HG03575 (cell line): ENCODE data around the gene LSS.

Source experiments
- ATAC-seq: cut with Tn5 transposase; IDR thresholded peaks from one replicate; pipeline ENCODE4 v1.9.1; 2021; ENCODE audit not compliant: unreplicated experiment, insufficient number of reproducible peaks, low FRiP score; ENCODE audit errors: extremely low read depth

LSS gene

GRCh38 chr21:46228345-46229051 is at the start of gene LSS:
TSS of gene LSS (minus strand) at chr21:46228774. CDS start at chr21:46228745, 29 bp downstream.
- no peak for ATAC-seq

- ATAC-seq: no peak
These were observed 46.3 kb upstream of the LSS start for GRCh38 chr21:46274797-46275390.

DNA sequence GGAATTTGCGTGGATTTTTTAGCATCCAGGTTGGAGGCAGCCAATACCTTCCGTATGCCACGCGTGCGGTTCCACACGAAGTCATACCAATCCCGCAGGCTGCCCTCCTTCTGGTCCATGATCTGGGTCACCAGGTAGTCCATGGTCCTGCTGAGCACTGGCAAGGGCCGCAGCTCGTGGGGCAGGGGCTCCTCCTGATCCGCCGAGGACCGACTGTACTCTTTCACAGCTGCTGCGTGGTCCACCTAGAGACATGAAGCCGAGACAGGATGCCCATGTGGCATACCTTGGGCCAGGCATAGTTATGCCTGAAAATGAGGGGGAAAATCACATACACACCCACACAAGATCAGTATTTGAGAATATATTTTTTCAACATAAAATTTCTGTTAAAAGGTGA is 44.8 kb upstream of the LSS start:
- ATAC-seq: no peak

GRCh38 chr21:46269466-46269865 is 40.9 kb upstream of the LSS start:
- ATAC-seq: no peak

GRCh38 chr21:46268371-46268770 is 39.8 kb upstream of the LSS start:
- no peak for ATAC-seq

DNA sequence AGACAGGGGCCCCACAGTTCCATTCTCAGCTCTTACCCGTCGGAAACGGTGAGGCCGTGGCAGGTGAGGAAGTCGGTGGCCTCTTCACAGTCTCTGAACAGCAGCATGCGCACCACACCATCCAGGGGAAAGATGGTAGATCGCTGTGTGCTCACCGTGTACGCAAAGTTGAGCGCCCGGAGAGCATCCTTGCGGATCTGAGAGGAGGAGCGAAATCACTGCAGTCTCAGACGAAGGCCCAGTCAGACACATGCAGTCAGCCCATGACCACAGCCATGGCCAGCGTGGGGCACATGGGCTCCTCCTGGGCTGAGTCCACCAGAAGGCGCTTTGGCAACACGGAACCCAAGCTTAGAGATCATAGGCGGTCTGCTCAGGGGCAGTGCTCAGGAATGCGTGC is 38.4 kb upstream of the LSS start:
- no peak for ATAC-seq

- no peak for ATAC-seq
These were observed 37.4 kb upstream of the LSS start for GRCh38 chr21:46265736-46266525.

DNA sequence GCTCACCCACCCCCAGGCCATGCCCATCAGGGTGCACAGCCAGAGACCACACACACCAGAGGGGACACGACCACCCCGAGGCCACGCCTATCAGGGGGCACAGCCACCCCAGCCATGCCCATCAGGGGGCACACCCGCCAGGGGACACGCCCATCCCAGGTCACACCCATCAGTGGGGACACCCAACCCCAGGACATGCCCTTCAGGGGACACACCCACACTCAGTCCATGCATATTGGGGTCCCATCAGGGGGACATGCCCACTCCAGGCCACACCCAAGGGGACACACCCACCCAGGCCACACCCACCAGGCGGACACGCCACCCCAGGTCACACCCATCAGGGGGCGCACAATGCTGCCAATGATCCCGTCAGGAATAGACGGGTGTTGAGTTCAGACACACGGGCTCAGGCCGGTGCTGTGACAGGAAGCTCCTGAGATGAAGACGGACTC is 36.1 kb upstream of the LSS start:
- no peak for ATAC-seq

DNA sequence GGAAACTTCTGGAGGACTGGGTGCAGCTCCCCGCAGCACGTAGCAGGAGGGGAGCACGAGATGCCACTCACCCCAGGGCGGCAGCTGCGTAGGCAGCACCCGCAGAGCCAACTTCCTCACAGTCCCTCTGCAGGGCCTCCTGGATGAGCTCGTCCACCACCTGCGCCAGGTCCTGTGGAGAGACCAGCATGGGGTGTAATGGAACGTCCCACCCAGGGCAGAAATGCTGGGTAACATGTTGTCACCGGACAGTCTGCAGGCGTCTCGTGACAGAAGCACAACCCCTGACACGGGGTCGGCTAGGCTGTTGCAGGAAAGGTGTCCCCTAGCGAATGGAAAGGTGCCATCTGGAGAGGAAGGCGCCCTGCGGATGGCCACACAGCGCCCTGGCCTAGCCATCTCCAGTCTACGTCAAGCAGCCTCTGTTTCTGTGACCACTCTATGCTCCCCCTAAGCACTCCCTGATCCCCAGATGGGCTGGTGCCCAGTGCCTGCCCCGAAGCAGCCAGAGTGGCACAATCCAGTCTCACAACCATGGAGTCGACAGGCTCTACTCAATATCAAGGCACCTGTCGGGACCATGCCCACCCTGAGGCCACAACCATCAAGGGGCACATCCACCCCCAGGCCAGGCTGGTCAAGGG is 35.6 kb upstream of the LSS start:
- ATAC-seq: no peak

DNA sequence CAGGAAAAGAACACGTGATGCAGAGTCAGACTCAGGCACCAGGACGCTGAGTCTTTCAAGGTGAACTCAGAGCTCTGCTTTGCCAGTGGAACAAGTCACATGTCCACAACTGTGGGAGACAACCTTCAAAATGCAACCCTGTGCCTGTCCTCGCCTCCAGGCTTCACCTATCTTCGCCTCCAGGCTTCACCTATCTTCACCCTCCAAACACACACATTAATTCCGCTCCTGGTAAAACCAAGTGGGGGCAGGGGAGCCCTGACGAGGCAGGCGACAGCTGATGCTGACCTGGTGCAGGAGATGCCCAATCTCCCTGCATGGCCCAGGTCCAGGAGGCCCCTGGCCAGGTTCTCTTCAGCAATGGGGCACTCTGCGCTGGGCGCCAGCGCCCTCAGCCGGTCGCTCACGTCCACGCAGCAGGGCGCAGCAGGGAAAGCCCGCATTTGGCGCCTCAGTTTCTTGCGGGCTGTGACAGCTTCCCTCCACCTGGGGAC is 28.0 kb upstream of the LSS start:
- ATAC-seq: no peak

- no peak for ATAC-seq
These were observed 27.3 kb upstream of the LSS start for GRCh38 chr21:46255758-46256337.

DNA sequence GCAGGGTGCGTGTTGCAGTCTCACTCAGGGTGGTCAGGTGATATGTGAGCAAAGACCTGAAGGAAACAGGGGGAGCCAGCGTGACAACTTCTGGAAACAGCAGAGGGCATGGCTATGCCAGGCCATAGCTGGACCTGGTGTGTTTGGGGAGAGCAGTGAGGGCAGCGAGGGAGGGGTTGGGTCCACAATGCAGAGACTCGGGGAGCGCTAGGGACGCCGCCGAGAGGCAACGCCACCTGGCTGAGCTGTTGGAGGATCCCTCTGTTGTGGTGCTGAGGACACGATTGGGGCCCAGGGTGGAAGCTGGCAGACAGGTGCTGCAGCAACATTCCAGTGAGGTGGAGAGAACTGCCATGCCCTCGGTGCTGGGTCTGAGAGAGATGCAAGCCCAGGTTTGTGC is 26.6 kb upstream of the LSS start:
- no peak for ATAC-seq

- no peak for ATAC-seq
These were observed 25.8 kb upstream of the LSS start for GRCh38 chr21:46254208-46254975.

DNA sequence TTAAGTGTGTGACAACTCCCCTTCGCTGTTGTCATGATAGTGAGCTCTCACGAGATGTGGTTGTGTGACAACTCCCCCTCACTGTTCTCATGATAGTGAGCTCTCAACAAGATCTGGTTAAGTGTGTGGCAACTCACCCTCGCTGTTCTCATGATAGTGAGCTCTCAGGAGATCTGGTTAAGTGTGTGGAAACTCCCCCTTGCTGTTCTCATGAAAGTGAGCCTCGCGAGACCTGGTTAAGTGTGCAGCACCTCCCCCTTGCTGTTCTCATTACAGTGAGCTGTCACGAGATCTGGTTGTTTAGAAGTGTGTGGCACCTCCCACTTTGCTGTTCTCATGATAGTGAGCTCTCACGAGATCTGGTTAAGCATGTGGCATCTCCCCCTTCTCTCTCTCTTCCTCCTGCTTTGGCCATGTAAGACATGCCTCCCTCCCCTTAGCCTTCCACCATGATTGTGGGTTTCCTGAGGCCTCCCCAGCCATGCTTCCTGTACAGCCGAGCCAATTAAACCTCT is 25.1 kb upstream of the LSS start:
- ATAC-seq: no peak

GRCh38 chr21:46252840-46253239 is 24.3 kb upstream of the LSS start:
- no peak for ATAC-seq

DNA sequence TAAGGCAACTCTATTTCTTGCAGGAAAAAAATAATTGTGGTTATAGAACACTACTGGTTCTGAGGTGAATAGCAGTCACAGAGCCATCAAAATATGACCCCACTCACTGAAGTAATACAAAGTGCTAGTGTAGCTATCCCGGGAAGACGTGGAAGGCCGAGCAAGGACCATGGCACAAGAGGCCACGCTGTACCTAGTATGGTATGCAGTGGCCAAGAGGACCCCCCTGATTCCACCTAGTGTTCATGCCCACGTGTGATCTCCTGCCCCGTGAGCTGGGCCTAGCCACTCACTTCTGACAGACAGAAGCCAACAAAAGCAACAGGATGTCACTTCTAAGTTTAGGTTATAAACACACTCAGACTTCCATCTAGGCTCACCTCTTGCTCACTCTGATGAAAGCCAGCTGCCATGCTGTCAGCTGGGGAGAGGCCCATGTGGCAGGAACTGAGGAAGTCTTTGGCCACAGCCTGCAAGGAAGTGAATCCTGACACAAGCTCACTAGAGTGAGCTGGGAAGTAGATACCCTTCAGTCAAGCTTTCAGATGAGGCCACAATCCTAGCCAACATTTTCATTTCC is 21.7 kb upstream of the LSS start:
- ATAC-seq: no peak

DNA sequence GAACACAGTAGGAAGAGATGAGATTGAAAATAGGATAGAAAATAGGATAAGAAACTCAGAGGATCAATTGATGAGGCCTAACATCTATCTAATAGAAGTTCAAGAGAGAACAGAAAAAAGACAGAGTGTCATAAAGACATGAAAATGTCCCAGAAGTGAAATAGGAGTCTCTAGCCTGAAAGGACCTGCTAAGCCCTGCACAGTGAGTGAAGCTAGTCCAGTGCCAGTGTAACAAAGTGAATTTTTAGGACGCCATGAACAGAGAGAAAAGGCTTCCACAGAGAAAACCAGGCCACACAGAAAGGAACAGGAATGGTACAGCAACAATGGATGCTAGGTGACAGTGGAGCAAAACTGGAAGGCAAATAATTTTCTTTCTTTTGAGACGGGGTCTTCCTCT is 20.3 kb upstream of the LSS start:
- no peak for ATAC-seq

- no peak for ATAC-seq
These were observed 19.8 kb upstream of the LSS start for GRCh38 chr21:46248422-46248782.
